SK-N-SH (cell line): ENCODE results near the gene PGGHG. TPM values are rescaled to one million over a fixed set of nuclear protein-coding genes. Genes with fewer than 3 reads are reported as not detected.

Experiments used
- CTCF ChIA-PET: fragments of 300-600, 350-600 bp; formaldehyde crosslinking; extraction: SDS; loops from one replicate; lab custom pipeline; 2021; lab: Yijun Ruan, JAX
- POLR2A ChIA-PET: fragments of 350-600 bp; sonication (Branson Sonifier 250); formaldehyde crosslinking; extraction: SDS; loops from one replicate; lab custom pipeline; 2020; ENCODE audit warnings: antibody characterized with exemption, inconsistent platforms; lab: Yijun Ruan, JAX
- DNase-seq: peaks from one replicate; pipeline ENCODE4 v3.0.0; 2012
- H2AFZ ChIP-seq: fragments of 200-600 bp; sonication (generic); 2 replicates; pipeline ENCODE4 v1.8.1; 2016; ENCODE audit warnings: antibody characterized with exemption, mild to moderate bottlenecking, low read depth
- H3F3A ChIP-seq: fragments of 200-600 bp; sonication (generic); replicated peaks from 2 replicates; pipeline ENCODE3; 2016; ENCODE audit warnings: antibody characterized with exemption, mild to moderate bottlenecking; ENCODE audit not compliant: insufficient read depth
- H3K27ac ChIP-seq, 2 experiments: fragments of 200-500 bp in 1 of 2; fragments of 200-600 bp in 1 of 2; sonication (Bioruptor generic) in 1 of 2; sonication (generic), shearing (Covaris generic) in 1 of 2; 2 replicates each; pipeline versions ENCODE4 v1.5.1 to v1.6.1; 2014 to 2016; ENCODE audit warnings: low read depth in 2 of 2, inconsistent platforms in 1 of 2, low read length in 1 of 2, mild to moderate bottlenecking in 1 of 2, mixed read lengths in 1 of 2
- H3K27me3 ChIP-seq: fragments of 200-600 bp; sonication (generic), shearing (Covaris generic); 2 replicates; pipeline ENCODE4 v1.6.1; 2016; ENCODE audit warnings: mixed run types; ENCODE audit not compliant: insufficient read depth
- H3K36me3 ChIP-seq, 2 experiments: fragments of 200-500 bp in 1 of 2; fragments of 200-600 bp in 1 of 2; sonication (Bioruptor generic) in 1 of 2; sonication (generic) in 1 of 2; replicated peaks in 1 of 2; 2 replicates each; pipeline versions ENCODE3 to v1.5.1; 2014 to 2016; ENCODE audit warnings: low read length in 1 of 2, mild to moderate bottlenecking in 1 of 2; ENCODE audit not compliant: insufficient read depth in 2 of 2, control insufficient read depth in 1 of 2
- H3K4me1 ChIP-seq, 2 experiments: fragments of 200-500 bp in 1 of 2; fragments of 200-600 bp in 1 of 2; sonication (Bioruptor generic) in 1 of 2; sonication (generic), shearing (Covaris generic) in 1 of 2; 2 replicates each; pipeline versions ENCODE4 v1.5.1 to v1.6.1; 2014 to 2016; ENCODE audit warnings: low read depth in 1 of 2, low read length in 1 of 2, mixed run types in 1 of 2; ENCODE audit not compliant: insufficient read depth in 2 of 2, control insufficient read depth in 1 of 2
- H3K4me2 ChIP-seq: fragments of 200-600 bp; sonication (generic), shearing (Covaris generic); 2 replicates; pipeline ENCODE4 v1.6.1; 2017; ENCODE audit warnings: mixed run types
- H3K4me3 ChIP-seq, 2 experiments: fragments of 200-500 bp in 1 of 2; fragments of 200-600 bp in 1 of 2; sonication (Bioruptor generic) in 1 of 2; sonication (generic), shearing (Covaris generic) in 1 of 2; 2 replicates each; pipeline versions ENCODE4 v1.5.1 to v1.8.1; 2014 to 2016; ENCODE audit warnings: low read depth in 2 of 2, inconsistent platforms in 1 of 2, low read length in 1 of 2, mild to moderate bottlenecking in 1 of 2, mixed read lengths in 1 of 2, moderate library complexity in 1 of 2
- H3K79me2 ChIP-seq: fragments of 200-600 bp; sonication (generic); 2 replicates; pipeline ENCODE4 v1.8.1; 2017; ENCODE audit warnings: mild to moderate bottlenecking; ENCODE audit not compliant: insufficient read depth
- H3K9ac ChIP-seq: fragments of 200-600 bp; sonication (generic); 2 replicates; pipeline ENCODE4 v1.6.1; 2017; ENCODE audit warnings: mixed run types
- H3K9me2 ChIP-seq: fragments of 200-600 bp; sonication (generic); 2 replicates; pipeline ENCODE4 v1.6.1; 2017; ENCODE audit warnings: mixed run types
- H3K9me3 ChIP-seq: fragments of 200-600 bp; sonication (generic); 2 replicates; pipeline ENCODE4 v1.6.1; 2017; ENCODE audit warnings: mixed run types, mild to moderate bottlenecking, moderate library complexity
- H4K20me1 ChIP-seq: fragments of 200-600 bp; sonication (generic); 2 replicates; pipeline ENCODE4 v1.6.1; 2017; ENCODE audit warnings: mild to moderate bottlenecking, mixed run types; ENCODE audit not compliant: insufficient read depth
- ELF1 ChIP-seq: IDR thresholded peaks from 2 replicates; pipeline ENCODE4 v1.4.0; 2012
- EZH2phosphoT487 ChIP-seq: fragments of 200-600 bp; sonication (generic); IDR thresholded peaks from 2 replicates; pipeline ENCODE4 v1.6.1; 2017; ENCODE audit warnings: low read depth, mixed run types, mild to moderate bottlenecking, antibody characterized with exemption, moderate library complexity, borderline replicate concordance
- GABPA ChIP-seq: IDR thresholded peaks from 2 replicates; pipeline ENCODE4 v1.4.0; 2012; ENCODE audit warnings: low read depth, mild to moderate bottlenecking
- GATA2 ChIP-seq: sonication (generic); formaldehyde crosslinking; IDR thresholded peaks from 2 replicates; pipeline ENCODE4 v1.5.0; 2020; ENCODE audit warnings: mild to moderate bottlenecking, missing genetic modification reagents
- JUND ChIP-seq: IDR thresholded peaks from 2 replicates; pipeline ENCODE4 v1.4.0; 2012
- MXI1 ChIP-seq: IDR thresholded peaks from 2 replicates; pipeline ENCODE4 v1.6.1; 2012; ENCODE audit warnings: mild to moderate bottlenecking, low read depth, low read length, improper control_type of control experiment
- NRF1 ChIP-seq: IDR thresholded peaks from 2 replicates; pipeline ENCODE4 v1.6.1; 2012; ENCODE audit warnings: low read depth, mild to moderate bottlenecking, low read length
- RAD21 ChIP-seq: IDR thresholded peaks from 2 replicates; pipeline ENCODE4 v1.6.1; 2012; ENCODE audit warnings: mild to moderate bottlenecking, low read length
- RCOR1 ChIP-seq: fragments of 150-350 bp; IDR thresholded peaks from 2 replicates; pipeline ENCODE4 v1.6.1; 2017; ENCODE audit warnings: antibody characterized with exemption, low read length
- RXRA ChIP-seq: IDR thresholded peaks from 2 replicates; pipeline ENCODE4 v1.4.0; 2012; ENCODE audit warnings: low read depth, mild to moderate bottlenecking, borderline replicate concordance
- TCF12 ChIP-seq: IDR thresholded peaks from 2 replicates; pipeline ENCODE4 v1.4.0; 2012
- WGBS: methylation state at CpG from one replicate; pipeline ENCODE4 v1.1.6; 2017; ENCODE audit warnings: low lambda C conversion rate; 5-methylcytosine and 5-hydroxymethylcytosine counted together
- polyA plus RNA-seq, 3 experiments: library from polyadenylated mRNA; depleted of rRNA; stranded (reverse); fragments of >200 nt; gene quantifications; 2 replicates each; pipeline ENCODE4 v1.2.3, GENCODE V29; 2012
- TF ChIP-seq, protein P1 (sequence below): fragments of 150-350 bp; IDR thresholded peaks from 2 replicates; pipeline ENCODE4 v1.6.1; 2016; ENCODE audit warnings: mild to moderate bottlenecking, low read depth, low read length
- TF ChIP-seq, protein P2 (sequence below): IDR thresholded peaks from 2 replicates; pipeline ENCODE4 v1.4.0; 2012; ENCODE audit warnings: low read depth, borderline replicate concordance
- TF ChIP-seq, protein P3 (sequence below): fragments of 200-600 bp; sonication (generic); IDR thresholded peaks from 2 replicates; pipeline ENCODE4 v1.6.1; 2017; ENCODE audit warnings: antibody characterized with exemption, mild to moderate bottlenecking, moderate library complexity
- TF ChIP-seq, protein P4 (sequence below): IDR thresholded peaks from 2 replicates; pipeline ENCODE4; 2012

PGGHG gene
- polyA plus RNA-seq, 1 of the 3 experiments (the other 2 are of a cell fraction), result 19.9 TPM

DNA sequence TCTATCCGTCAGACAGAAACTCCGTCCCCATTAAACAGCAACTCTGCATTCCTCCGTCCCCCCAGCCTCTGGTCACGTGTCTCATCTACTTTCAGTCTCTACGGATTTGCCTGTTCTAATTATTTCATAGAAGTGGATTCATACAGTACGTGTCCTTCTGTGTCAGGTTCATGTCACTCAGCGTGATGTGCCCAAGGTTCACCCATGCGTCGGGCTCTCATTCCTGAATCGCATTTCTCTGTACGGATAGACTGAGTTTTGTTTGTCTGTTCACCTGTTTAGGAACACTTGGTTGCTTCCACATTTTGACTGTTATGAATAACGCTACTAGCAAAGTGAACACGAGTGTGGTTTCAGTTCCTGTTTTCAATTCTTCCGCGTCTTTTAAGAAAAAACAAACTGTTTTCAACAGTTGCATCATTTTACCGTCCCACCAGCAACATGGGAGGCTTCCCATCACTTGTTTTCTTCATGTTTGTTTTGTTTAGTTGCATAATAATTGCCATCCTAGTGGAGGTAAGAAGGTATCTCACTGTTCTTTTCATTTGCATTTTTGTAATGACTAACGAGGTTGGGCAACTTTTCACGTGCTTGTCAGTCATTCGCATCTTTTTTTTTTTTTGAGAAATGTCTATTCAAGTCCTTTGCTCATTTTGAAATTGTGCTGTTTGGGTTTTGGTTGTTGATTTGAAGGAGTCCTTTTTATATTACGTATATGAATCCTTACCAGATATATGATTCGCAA lies 19.6 kb upstream of the PGGHG start:
- POLR2A ChIA-PET, result interaction anchor here (1.2 kb wide), 1 partner anchor 62 kb away, joined by 3 read pairs; the partner anchor contains the start of genes BET1L and RIC8A
- H4K20me1 ChIP-seq, result no peaks in the 10 kb centered on the region
- peak overlapping the region; percentile 11 for H3K4me2 ChIP-seq
- no peak overlapping the region for H3K27ac ChIP-seq
- H3K9me3 ChIP-seq, result no peaks in the 10 kb centered on the region
- no peaks in the 10 kb centered on the region for H3K36me3 ChIP-seq
- CTCF ChIA-PET, result interaction anchor here (0.6 to 2.4 kb wide), 4 partner anchors 18 to 61 kb away, joined by 3 to 19 read pairs (median 4); no protein-coding TSS in a partner anchor
- DNase-seq, result no peak
- peaks cover 12% of the 10 kb centered on the region for H3F3A ChIP-seq
- TF ChIP-seq, protein P1, sequence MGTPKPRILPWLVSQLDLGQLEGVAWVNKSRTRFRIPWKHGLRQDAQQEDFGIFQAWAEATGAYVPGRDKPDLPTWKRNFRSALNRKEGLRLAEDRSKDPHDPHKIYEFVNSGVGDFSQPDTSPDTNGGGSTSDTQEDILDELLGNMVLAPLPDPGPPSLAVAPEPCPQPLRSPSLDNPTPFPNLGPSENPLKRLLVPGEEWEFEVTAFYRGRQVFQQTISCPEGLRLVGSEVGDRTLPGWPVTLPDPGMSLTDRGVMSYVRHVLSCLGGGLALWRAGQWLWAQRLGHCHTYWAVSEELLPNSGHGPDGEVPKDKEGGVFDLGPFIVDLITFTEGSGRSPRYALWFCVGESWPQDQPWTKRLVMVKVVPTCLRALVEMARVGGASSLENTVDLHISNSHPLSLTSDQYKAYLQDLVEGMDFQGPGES, result no peak
- no peak for TF ChIP-seq JUND
- no peak for TF ChIP-seq RCOR1
- TF ChIP-seq, protein P2, sequence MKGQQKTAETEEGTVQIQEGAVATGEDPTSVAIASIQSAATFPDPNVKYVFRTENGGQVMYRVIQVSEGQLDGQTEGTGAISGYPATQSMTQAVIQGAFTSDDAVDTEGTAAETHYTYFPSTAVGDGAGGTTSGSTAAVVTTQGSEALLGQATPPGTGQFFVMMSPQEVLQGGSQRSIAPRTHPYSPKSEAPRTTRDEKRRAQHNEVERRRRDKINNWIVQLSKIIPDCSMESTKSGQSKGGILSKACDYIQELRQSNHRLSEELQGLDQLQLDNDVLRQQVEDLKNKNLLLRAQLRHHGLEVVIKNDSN, result peak; percentile 64; the same call in 1 of the 2 replicates
- no peak overlapping the region for H2AFZ ChIP-seq
- H3K9ac ChIP-seq, result no peak overlapping the region
- H3K4me3 ChIP-seq, result no peak overlapping the region
- H3K79me2 ChIP-seq, result no peaks in the 10 kb centered on the region
- 58% methylated on average over 21 of the region's 21 CpGs for WGBS
- peaks cover 9% of the 10 kb centered on the region; the same call in 1 of the 2 replicates for H3K27me3 ChIP-seq
- no peaks in the 10 kb centered on the region for H3K9me2 ChIP-seq
- H3K4me1 ChIP-seq, result peaks cover 0 to 6% of the 10 kb centered on the region in 2 experiments; a peak in 1 of 4 replicates

DNA sequence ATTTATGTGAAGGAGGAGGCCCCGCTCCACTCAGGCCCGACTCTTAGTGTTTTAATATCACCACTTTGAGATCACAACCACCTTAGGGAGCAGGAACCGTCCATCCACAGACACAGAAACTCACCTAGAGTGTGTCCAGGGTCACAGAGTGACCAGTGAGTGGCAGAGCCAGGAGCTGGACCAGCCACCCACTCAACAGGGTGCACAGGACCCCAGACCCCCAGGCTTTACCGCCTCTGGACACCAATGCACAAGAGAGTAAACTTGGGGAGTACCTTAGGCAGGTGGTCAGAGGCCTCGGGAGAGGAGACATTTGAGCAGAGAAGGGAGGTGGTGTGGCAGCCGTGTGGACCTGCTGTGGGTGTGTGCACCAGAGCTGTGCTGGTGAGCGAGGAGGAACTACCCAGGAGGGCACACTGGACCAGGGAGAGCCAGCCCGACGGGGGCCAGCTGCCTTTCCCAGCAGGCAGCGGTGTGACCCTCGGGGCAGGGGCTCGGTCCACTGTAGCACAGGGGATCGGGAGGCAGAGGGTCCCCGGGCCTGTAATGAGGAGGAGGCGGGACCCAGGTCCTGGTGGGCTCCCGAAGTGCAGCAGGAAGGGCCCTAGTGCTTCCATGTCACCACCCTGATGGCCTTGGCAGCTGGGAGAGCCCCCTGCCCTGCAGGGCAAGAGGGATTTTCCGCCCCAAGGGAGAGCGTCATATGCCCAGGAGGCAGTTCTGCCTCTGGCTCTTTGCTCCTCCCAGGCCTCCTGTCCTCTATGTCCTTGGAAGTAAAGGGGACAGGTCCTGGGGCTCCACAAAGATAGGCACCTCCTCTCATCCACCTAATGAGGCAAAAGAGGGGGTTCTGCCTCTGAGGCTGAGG lies 18.2 kb upstream of the PGGHG start:
- Histone ChIP-seq H3K36me3 (no peaks in the 10 kb centered on the region), H3K27me3 (peaks cover 9% of the 10 kb centered on the region; the same call in 1 of the 2 replicates)
- POLR2A ChIA-PET, result no interaction called here
- CTCF ChIA-PET, result no interaction called here
- TF ChIP-seq TCF12, result no peak
- TF ChIP-seq, protein P3, sequence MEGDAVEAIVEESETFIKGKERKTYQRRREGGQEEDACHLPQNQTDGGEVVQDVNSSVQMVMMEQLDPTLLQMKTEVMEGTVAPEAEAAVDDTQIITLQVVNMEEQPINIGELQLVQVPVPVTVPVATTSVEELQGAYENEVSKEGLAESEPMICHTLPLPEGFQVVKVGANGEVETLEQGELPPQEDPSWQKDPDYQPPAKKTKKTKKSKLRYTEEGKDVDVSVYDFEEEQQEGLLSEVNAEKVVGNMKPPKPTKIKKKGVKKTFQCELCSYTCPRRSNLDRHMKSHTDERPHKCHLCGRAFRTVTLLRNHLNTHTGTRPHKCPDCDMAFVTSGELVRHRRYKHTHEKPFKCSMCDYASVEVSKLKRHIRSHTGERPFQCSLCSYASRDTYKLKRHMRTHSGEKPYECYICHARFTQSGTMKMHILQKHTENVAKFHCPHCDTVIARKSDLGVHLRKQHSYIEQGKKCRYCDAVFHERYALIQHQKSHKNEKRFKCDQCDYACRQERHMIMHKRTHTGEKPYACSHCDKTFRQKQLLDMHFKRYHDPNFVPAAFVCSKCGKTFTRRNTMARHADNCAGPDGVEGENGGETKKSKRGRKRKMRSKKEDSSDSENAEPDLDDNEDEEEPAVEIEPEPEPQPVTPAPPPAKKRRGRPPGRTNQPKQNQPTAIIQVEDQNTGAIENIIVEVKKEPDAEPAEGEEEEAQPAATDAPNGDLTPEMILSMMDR, result no peak
- no peak for TF ChIP-seq EZH2phosphoT487
- TF ChIP-seq ELF1, result no peak
- TF ChIP-seq, protein P2, result no peak
- TF ChIP-seq GATA2 (CRISPR knock-in tag), result no peak
- TF ChIP-seq RAD21, result no peak
- TF ChIP-seq RXRA, result no peak
- no peak for TF ChIP-seq JUND
- TF ChIP-seq, protein P4, sequence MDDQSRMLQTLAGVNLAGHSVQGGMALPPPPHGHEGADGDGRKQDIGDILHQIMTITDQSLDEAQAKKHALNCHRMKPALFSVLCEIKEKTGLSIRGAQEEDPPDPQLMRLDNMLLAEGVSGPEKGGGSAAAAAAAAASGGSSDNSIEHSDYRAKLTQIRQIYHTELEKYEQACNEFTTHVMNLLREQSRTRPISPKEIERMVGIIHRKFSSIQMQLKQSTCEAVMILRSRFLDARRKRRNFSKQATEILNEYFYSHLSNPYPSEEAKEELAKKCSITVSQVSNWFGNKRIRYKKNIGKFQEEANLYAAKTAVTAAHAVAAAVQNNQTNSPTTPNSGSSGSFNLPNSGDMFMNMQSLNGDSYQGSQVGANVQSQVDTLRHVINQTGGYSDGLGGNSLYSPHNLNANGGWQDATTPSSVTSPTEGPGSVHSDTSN, result no peak
- TF ChIP-seq MXI1, result no peak
- TF ChIP-seq GABPA, result no peak
- TF ChIP-seq NRF1, result no peak
- TF ChIP-seq, all 33 proteins: peak for 0
- H3K4me3 ChIP-seq, result no peak overlapping the region
- no peak overlapping the region for H2AFZ ChIP-seq
- no peaks in the 10 kb centered on the region for H3K79me2 ChIP-seq
- H4K20me1 ChIP-seq, result no peaks in the 10 kb centered on the region
- H3K9me3 ChIP-seq, result no peaks in the 10 kb centered on the region; the same call in 1 of the 2 replicates
- H3K27ac ChIP-seq, result no peak overlapping the region
- DNase-seq, result no peak
- no peak overlapping the region for H3K4me2 ChIP-seq
- H3K4me1 ChIP-seq, result peaks cover 0 to 6% of the 10 kb centered on the region in 2 experiments; a peak in 1 of 4 replicates
- 60% methylated on average over 10 of the region's 18 CpGs for WGBS
- H3F3A ChIP-seq, result peaks cover 12% of the 10 kb centered on the region
- H3K9ac ChIP-seq, result no peak overlapping the region
- H3K9me2 ChIP-seq, result no peaks in the 10 kb centered on the region
